Mammary epithelial cell (primary cell): ENCODE results near the gene SPIRE1.

Experiments used
- CTCF ChIP-seq, 2 donors: IDR thresholded peaks in 1 of 2; conservative IDR thresholded peaks in 1 of 2; 2 replicates each; pipeline ENCODE4 v1.5.1; 2011 to 2012; ENCODE audit warnings: inconsistent platforms in 2 of 2, low read length in 2 of 2, mild to moderate bottlenecking in 2 of 2, control low read depth in 1 of 2, low read depth in 1 of 2; ENCODE audit not compliant: insufficient read depth in 1 of 2; ENCODE audit errors: extremely low read depth in 1 of 2
- EZH2 ChIP-seq: IDR thresholded peaks from 2 replicates; pipeline ENCODE4 v1.6.1; 2012; ENCODE audit warnings: low read length, inconsistent platforms, borderline replicate concordance

GRCh38 chr18:12554796-12555388 is 103.0 kb downstream of the SPIRE1 start:
- TF ChIP-seq CTCF (conservative IDR thresholded peaks at IDR 0.05 in 1 of 2, IDR thresholded peaks at IDR 0.05 in 1 of 2; ENCODE audit: extremely low read depth in 1 of 2, insufficient read depth in 1 of 2, low read depth in 1 of 2, low read length in 2 of 2) (no peak), EZH2 (no peak)
